Activated CD4-positive, alpha-beta T cell treated with anti-CD3 and anti-CD28 coated beads for 36 hours (primary cell): ENCODE data around the gene LEPR. TPM values are rescaled to one million over a fixed set of nuclear protein-coding genes. Genes with fewer than 3 reads are reported as not detected.
"Not testable (repeated sequence)": the region's sequence is repeated elsewhere in the genome, so short reads cannot be mapped to it uniquely, and the experiment has no call there.

Source experiments
- ATAC-seq: fragments of 200-7000 bp; cut with Tn5 transposase; one replicate; pipeline ENCODE4 v1.10.0; 2021; ENCODE audit warnings: mild to moderate bottlenecking, moderate library complexity
- CTCF ChIA-PET: fragments of 350-600 bp; sonication (Branson Sonifier 250); formaldehyde crosslinking; loops from one replicate; lab custom pipeline; 2021; ENCODE audit warnings: antibody characterized with exemption; lab: Charles Lee
- POLR2A ChIA-PET: fragments of 350-600 bp; sonication (Branson Sonifier 250); formaldehyde crosslinking; loops from one replicate; lab custom pipeline; 2021; ENCODE audit warnings: antibody characterized with exemption, inconsistent platforms; lab: Charles Lee
- DNase-seq: peaks from one replicate; pipeline ENCODE4 v3.0.0-alpha.2; 2020
- H3K27ac Mint-ChIP-seq: one replicate; pipeline ENCODE4 v1.8.0; 2021; ENCODE audit warnings: mixed read lengths
- H3K27me3 Mint-ChIP-seq: one replicate; pipeline ENCODE4 v1.8.0; 2021; ENCODE audit warnings: mixed read lengths
- H3K36me3 Mint-ChIP-seq: one replicate; pipeline ENCODE4 v1.8.0; 2021; ENCODE audit warnings: low read depth, mixed read lengths
- H3K4me1 Mint-ChIP-seq: one replicate; pipeline ENCODE4 v1.8.0; 2021; ENCODE audit warnings: mixed read lengths
- H3K4me3 Mint-ChIP-seq: one replicate; pipeline ENCODE4 v1.8.0; 2021; ENCODE audit warnings: mild to moderate bottlenecking, moderate library complexity, mixed read lengths
- H3K9me3 Mint-ChIP-seq: one replicate; pipeline ENCODE4 v1.8.0; 2021; ENCODE audit warnings: low read depth, mixed read lengths
- intact Hi-C, 2 experiments: fragments of 100-400 bp; cut with DNase I in 1 of 2; cut with micrococcal nuclease in 1 of 2; formaldehyde crosslinking; loops; one replicate each; pipeline versions ENCODE4 v1.14.2 to v1.15.1; 2022 to 2024; cut with DNase I, micrococcal nuclease
- total RNA-seq, 2 experiments: library from RNA; stranded (reverse); gene quantifications; one replicate each; pipeline ENCODE4 v1.2.3, GENCODE V29; 2021

LEPR gene
- total RNA-seq, 2 experiments from 2014 or later = 2.7 to 3.7 TPM

- ATAC-seq = no peak
Observed at GRCh38 chr1:65458730-65459396, 38.4 kb downstream of the LEPR start.

DNA sequence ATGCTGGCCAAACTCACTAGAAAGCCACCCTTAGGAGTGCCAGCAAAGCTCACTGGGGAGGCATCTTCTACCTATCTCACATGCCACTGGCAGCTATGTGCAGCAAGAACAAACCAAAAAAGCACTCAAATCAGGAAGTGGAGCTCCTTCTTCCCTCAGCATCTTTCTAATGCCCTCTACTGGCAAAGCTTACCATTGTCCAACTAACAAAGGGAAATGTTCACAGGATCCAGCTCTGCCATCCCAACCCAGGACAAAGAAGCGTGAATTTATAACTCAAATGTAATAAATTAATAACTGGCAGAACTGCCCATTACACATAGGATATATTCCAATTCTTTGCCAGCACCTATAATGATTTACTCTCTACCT is 38.9 kb downstream of the LEPR start:
- Mint-ChIP-seq H3K36me3 (peaks cover 6% of the 10 kb centered on the region), H3K4me3 (no peak overlapping the region), H3K27ac (no peak overlapping the region), H3K27me3 (no peaks in the 10 kb centered on the region), H3K9me3 (peaks cover 12% of the 10 kb centered on the region), H3K4me1 (peaks cover 17% of the 10 kb centered on the region)
- intact Hi-C loops = loop anchor here in 1 of 2 experiments (1.0 kb wide), 2 partner anchors 28 to 223 kb away; no protein-coding TSS in a partner anchor
- CTCF ChIA-PET = interaction anchor here (0.6 to 1.7 kb wide), 14 partner anchors 21 to 715 kb away, joined by 3 to 12 read pairs (median 3); no protein-coding TSS in a partner anchor
- DNase-seq = no peak
- peak; percentile 39 for ATAC-seq
- POLR2A ChIA-PET = interaction anchor here (0.5 kb wide), 1 partner anchor 22 kb away, joined by 3 read pairs; no protein-coding TSS in a partner anchor

More at GRCh38 chr1:65458730-65459396, 38.4 kb downstream of the LEPR start:
- ChIA-PET POLR2A (interaction anchor here (0.5 kb wide), 1 partner anchor 22 kb away, joined by 3 read pairs; no protein-coding TSS in a partner anchor), CTCF (interaction anchor here (0.6 to 1.7 kb wide), 14 partner anchors 9 to 714 kb away, joined by 3 to 12 read pairs (median 3); no protein-coding TSS in a partner anchor)
- H3K4me3 Mint-ChIP-seq = no peak overlapping the region
- H3K27ac Mint-ChIP-seq = no peak overlapping the region
- intact Hi-C loops = loop anchor here in 1 of 2 experiments (1.0 kb wide), 2 partner anchors 28 to 223 kb away; no protein-coding TSS in a partner anchor
- no peak for DNase-seq
- H3K4me1 Mint-ChIP-seq = peaks cover 17% of the 10 kb centered on the region
- peaks cover 6% of the 10 kb centered on the region for H3K36me3 Mint-ChIP-seq
- peaks cover 12% of the 10 kb centered on the region for H3K9me3 Mint-ChIP-seq
- H3K27me3 Mint-ChIP-seq = no peaks in the 10 kb centered on the region

DNA sequence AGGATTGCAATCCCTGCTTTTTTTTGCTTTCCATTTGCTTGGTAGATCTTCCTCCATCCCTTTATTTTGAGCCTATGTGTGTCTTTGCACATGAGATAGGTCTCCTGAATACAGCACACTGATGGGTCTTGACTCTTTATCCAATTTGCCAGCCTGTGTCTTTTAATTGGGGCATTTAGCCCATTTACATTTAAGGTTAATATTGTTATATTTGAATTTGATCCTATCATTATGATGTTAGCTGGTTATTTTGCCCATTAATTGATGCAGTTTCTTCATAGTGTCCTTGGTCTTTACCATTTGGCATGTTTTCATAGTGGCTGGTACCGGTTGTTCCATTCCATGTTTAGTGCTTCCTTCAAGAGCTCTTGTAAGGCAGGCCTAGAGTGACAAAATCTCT is 45.4 kb downstream of the LEPR start:
- H3K4me3 Mint-ChIP-seq, H3K36me3 Mint-ChIP-seq, DNase-seq, intact Hi-C loops, H3K4me1 Mint-ChIP-seq, H3K27me3 Mint-ChIP-seq, CTCF ChIA-PET, H3K27ac Mint-ChIP-seq, POLR2A ChIA-PET, H3K9me3 Mint-ChIP-seq, ATAC-seq: not testable (repeated sequence)

DNA sequence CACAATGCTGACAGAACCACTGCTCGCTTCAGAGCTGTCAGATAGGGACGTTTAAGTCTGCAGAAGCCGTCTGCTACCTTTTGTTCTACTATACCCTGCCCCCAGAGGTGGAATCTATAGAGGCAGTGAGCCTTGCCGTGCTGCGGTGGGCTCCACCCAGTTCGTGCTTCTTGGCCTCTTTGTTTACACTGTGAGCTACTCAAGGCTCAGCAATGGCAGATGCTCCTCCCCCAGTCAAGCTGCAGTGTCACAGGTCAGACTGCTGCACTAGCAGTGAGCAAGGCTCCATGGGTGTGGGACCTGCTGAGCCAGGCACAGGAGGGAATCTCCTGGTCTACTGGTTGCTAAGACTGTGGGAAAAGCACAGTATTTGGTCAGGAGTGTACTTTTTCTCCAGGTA is 47.1 kb downstream of the LEPR start:
- no peak for DNase-seq

GRCh38 chr1:65469126-65469888 is 48.8 kb downstream of the LEPR start:
- DNase-seq (no peak), ATAC-seq (no peak)
- ChIA-PET CTCF (interaction anchor here (0.6 to 2.0 kb wide), 4 partner anchors 11 to 60 kb away, joined by 3 to 4 read pairs (median 4); no protein-coding TSS in a partner anchor), POLR2A (interaction anchor here (0.5 kb wide), 1 partner anchor 23 kb away, joined by 3 read pairs; no protein-coding TSS in a partner anchor)
- intact Hi-C loops = no loop called here
- H3K4me1 Mint-ChIP-seq = no peaks in the 10 kb centered on the region
- no peaks in the 10 kb centered on the region for H3K27me3 Mint-ChIP-seq
- H3K4me3 Mint-ChIP-seq = no peak overlapping the region
- H3K27ac Mint-ChIP-seq = no peak overlapping the region
- peaks cover 4% of the 10 kb centered on the region for H3K9me3 Mint-ChIP-seq
- peaks cover 4% of the 10 kb centered on the region for H3K36me3 Mint-ChIP-seq

More for the DNA sequence above, 47.1 kb downstream of the LEPR start:
- POLR2A ChIA-PET = no interaction called here
- Mint-ChIP-seq H3K36me3 (peaks cover 4% of the 10 kb centered on the region), H3K27me3 (no peaks in the 10 kb centered on the region), H3K9me3 (peaks cover 8% of the 10 kb centered on the region), H3K4me1 (no peaks in the 10 kb centered on the region), H3K4me3 (no peak overlapping the region), H3K27ac (no peak overlapping the region)
- intact Hi-C loops = no loop called here
- ATAC-seq = no peak
- CTCF ChIA-PET = interaction anchor here (1.2 to 2.0 kb wide), 2 partner anchors 9 to 10 kb away, joined by 3 to 4 read pairs; no protein-coding TSS in a partner anchor

- Mint-ChIP-seq H3K36me3 (peaks cover under 1% of the 10 kb centered on the region), H3K27me3 (no peaks in the 10 kb centered on the region), H3K4me1 (no peaks in the 10 kb centered on the region), H3K9me3 (peaks cover 4% of the 10 kb centered on the region), H3K27ac (no peak overlapping the region), H3K4me3 (no peak overlapping the region)
- ChIA-PET POLR2A (no interaction called here), CTCF (interaction anchor here (0.6 kb wide), 1 partner anchor 59 kb away, joined by 3 read pairs; no protein-coding TSS in a partner anchor)
- ATAC-seq (no peak), DNase-seq (no peak)
- intact Hi-C loops = no loop called here
Observed at GRCh38 chr1:65469889-65470340, 49.4 kb downstream of the LEPR start.

Other genes starting within 250 kb of the LEPR start
- 1 to 10 TPM; 2.3 to 2.5 TPM for gene DNAJC6, start 111.1 kb upstream of the LEPR start, total RNA-seq
- 10 to 100 TPM; 11.2 to 19.1 TPM for gene LEPROT, start within 50 bp of the LEPR start, total RNA-seq